GM23248 (cell line): ENCODE results near the gene SPOCK3. TPM values are rescaled to one million over a fixed set of nuclear protein-coding genes. Genes with fewer than 3 reads are reported as not detected.

ENCODE experiments used
- DNase-seq: peaks from one replicate; pipeline ENCODE4 v3.0.0-alpha.2; 2015
- H2AFZ ChIP-seq: fragments of 200-600 bp; sonication (generic); 2 replicates; pipeline ENCODE4 v1.6.1; 2016; ENCODE audit warnings: antibody characterized with exemption
- H3F3A ChIP-seq: fragments of 200-600 bp; sonication (generic); 2 replicates; pipeline ENCODE4 v1.6.1; 2016; ENCODE audit warnings: mild to moderate bottlenecking, antibody characterized with exemption, mixed run types; ENCODE audit not compliant: insufficient read depth
- H3K27ac ChIP-seq: fragments of 200-600 bp; sonication (generic); 2 replicates; pipeline ENCODE4 v1.5.1; 2016; ENCODE audit warnings: mild to moderate bottlenecking
- H3K27me3 ChIP-seq: fragments of 200-600 bp; sonication (generic); replicated peaks from 2 replicates; pipeline ENCODE4 v1.6.1; 2016; ENCODE audit warnings: mild to moderate bottlenecking; ENCODE audit not compliant: insufficient read depth
- H3K36me3 ChIP-seq: fragments of 200-600 bp; sonication (generic); 2 replicates; pipeline ENCODE4 v1.6.1; 2016; ENCODE audit warnings: low read depth, mild to moderate bottlenecking
- H3K4me1 ChIP-seq: fragments of 200-600 bp; sonication (generic); 2 replicates; pipeline ENCODE4 v1.6.1; 2016; ENCODE audit warnings: mild to moderate bottlenecking; ENCODE audit not compliant: insufficient read depth
- H3K4me2 ChIP-seq: fragments of 200-600 bp; sonication (generic); one replicate; pipeline ENCODE4 v1.6.1; 2016; ENCODE audit warnings: mild to moderate bottlenecking; ENCODE audit not compliant: unreplicated experiment
- H3K4me3 ChIP-seq: fragments of 200-600 bp; sonication (generic); 2 replicates; pipeline ENCODE4 v1.5.1; 2016; ENCODE audit warnings: mild to moderate bottlenecking
- H3K79me2 ChIP-seq: fragments of 200-600 bp; sonication (generic); 2 replicates; pipeline ENCODE4 v1.6.1; 2016; ENCODE audit warnings: mild to moderate bottlenecking; ENCODE audit not compliant: insufficient read depth
- H3K9ac ChIP-seq: fragments of 200-600 bp; sonication (generic); 2 replicates; pipeline ENCODE4 v1.6.1; 2016; ENCODE audit warnings: mild to moderate bottlenecking
- H3K9me2 ChIP-seq: fragments of 200-600 bp; sonication (generic); 2 replicates; pipeline ENCODE4 v1.6.1; 2016; ENCODE audit warnings: mixed run types, mild to moderate bottlenecking, moderate library complexity; ENCODE audit not compliant: insufficient read depth
- H3K9me3 ChIP-seq: fragments of 200-600 bp; sonication (generic); one replicate; pipeline ENCODE4 v1.6.1; 2017; ENCODE audit warnings: low read depth
- H4K20me1 ChIP-seq: fragments of 200-600 bp; sonication (generic); 2 replicates; pipeline ENCODE4 v1.6.0; 2016; ENCODE audit not compliant: insufficient read depth
- EZH2 ChIP-seq: fragments of 200-600 bp; sonication (generic); IDR thresholded peaks from 2 replicates; pipeline ENCODE4 v1.6.1; 2018; ENCODE audit warnings: antibody characterized with exemption, mild to moderate bottlenecking; ENCODE audit not compliant: insufficient read depth, poor library complexity, severe bottlenecking
- EZH2phosphoT487 ChIP-seq: fragments of 200-600 bp; sonication (generic); IDR thresholded peaks from 2 replicates; pipeline ENCODE4 v1.6.1; 2018; ENCODE audit warnings: antibody characterized with exemption, moderate library complexity, mild to moderate bottlenecking, low read depth; ENCODE audit not compliant: insufficient read depth
- WGBS, 2 experiments: methylation state at CpG; one replicate each; pipeline ENCODE4 v1.1.6; 2015 to 2017; ENCODE audit warnings: low lambda C conversion rate in 2 of 2, low coverage in 1 of 2; ENCODE audit errors: missing lambda C conversion rate in 2 of 2; 5-methylcytosine and 5-hydroxymethylcytosine counted together
- in situ Hi-C: fragments of 300-500 bp; cut with MboI; formaldehyde crosslinking; loops from 2 replicates; pipeline ENCODE4 v1.15.0; 2020
- polyA plus RNA-seq: library from polyadenylated mRNA; unstranded; fragments of >200 nt; fragmentation: Nextera tagmentation; extraction: Ambion mirVana; gene quantifications from 2 replicates; pipeline ENCODE4 v1.2.1, GENCODE V29; 2016
- small RNA-seq: library from RNA; depleted of rRNA; stranded (forward); fragments of <200 nt; gene quantifications from one replicate; pipeline ENCODE3, GENCODE V24; 2014; ENCODE audit warnings: low read depth, low replicate concordance
- total RNA-seq: library from RNA; depleted of rRNA; stranded (reverse); fragments of >200 nt; shearing (Covaris generic); gene quantifications from 2 replicates; pipeline ENCODE4 v1.2.3, GENCODE V29; 2014

The SPOCK3 gene
- total and polyA plus RNA-seq, 2 experiments from 2014 or later: not detected

GRCh38 chr4:166687828-166688227 lies 546.5 kb downstream of the SPOCK3 start:
- Histone ChIP-seq H3K27me3 (no peaks in the 10 kb centered on the region), H3K9me2 (no peaks in the 10 kb centered on the region), H3K9me3 (peaks cover 3% of the 10 kb centered on the region), H3K4me2 (no peak overlapping the region), H3K27ac (no peak overlapping the region), H4K20me1 (no peaks in the 10 kb centered on the region), H3K4me1 (no peaks in the 10 kb centered on the region), H3K4me3 (no peak overlapping the region), H2AFZ (no peak overlapping the region), H3K9ac (no peak overlapping the region), H3K36me3 (no peaks in the 10 kb centered on the region), H3K79me2 (no peaks in the 10 kb centered on the region), H3F3A (no peaks in the 10 kb centered on the region)
- TF ChIP-seq EZH2phosphoT487 (no peak), EZH2 (no peak)
- no peak for DNase-seq
- in situ Hi-C loops: no loop called here
- WGBS, 2 experiments: 13 to 16% methylated on average over 1 of the region's 1 CpG

Small RNAs within 50 kb of the gene (small RNA-seq; reads per million reads assigned to genes)
- not detected for gene RNA5SP171
